Colonic mucosa (tissue), 4 donors: Measurements from ENCODE around the gene NDOR1. TPM values are rescaled to one million over a fixed set of nuclear protein-coding genes. Genes with fewer than 3 reads are reported as not detected.
"Not testable (repeated sequence)": the region's sequence is repeated elsewhere in the genome, so short reads cannot be mapped to it uniquely, and the experiment has no call there.

Source experiments
- DNase-seq: peaks from one replicate; pipeline ENCODE4 v3.0.0-alpha.2; 2020
- H3K27ac ChIP-seq: fragments of 200-600 bp; one replicate; pipeline ENCODE4 v1.8.0; 2021
- H3K27me3 ChIP-seq: fragments of 200-600 bp; one replicate; pipeline ENCODE4 v1.8.0; 2021
- H3K36me3 ChIP-seq: fragments of 200-600 bp; one replicate; pipeline ENCODE4 v1.8.0; 2021
- H3K4me1 ChIP-seq: fragments of 200-600 bp; one replicate; pipeline ENCODE4 v1.8.0; 2021; ENCODE audit warnings: mild to moderate bottlenecking
- H3K4me3 ChIP-seq: fragments of 200-600 bp; one replicate; pipeline ENCODE4 v1.8.0; 2021
- H3K9ac ChIP-seq, 2 donors: one replicate each; pipeline ENCODE4 v1.7.0; 2013; ENCODE audit warnings: control low read depth in 2 of 2, low read depth in 2 of 2, low read length in 2 of 2
- H3K9me3 ChIP-seq: fragments of 200-600 bp; one replicate; pipeline ENCODE4 v1.8.0; 2021
- intact Hi-C: fragments of 100-400 bp; cut with DNase I; formaldehyde crosslinking; loops from one replicate; pipeline ENCODE4 v1.14.1; 2022
- total RNA-seq, 2 donors: library from RNA; stranded (reverse); fragmentation: NEBNext Ultra II Directional in 1 of 2; extraction: Animal tissue kit (Norgen Biotek cat#: 25700) in 1 of 2; gene quantifications; one replicate each; pipeline ENCODE4 v1.2.1, GENCODE V29; 2021
- TF ChIP-seq, protein P1 (sequence below): fragments of 200-600 bp; IDR thresholded peaks from one replicate; pipeline ENCODE4 v1.8.0; 2022; ENCODE audit warnings: antibody characterized with exemption, mild to moderate bottlenecking
- donor health status: healthy.
- donor health status: DM: no; HTN: no; CAD: no.
- donor health status: DM: no; HTN: no; CAD: no.

Gene NDOR1
- total RNA-seq, 2 donors from 2014 or later = 11.7 to 36.9 TPM

DNA sequence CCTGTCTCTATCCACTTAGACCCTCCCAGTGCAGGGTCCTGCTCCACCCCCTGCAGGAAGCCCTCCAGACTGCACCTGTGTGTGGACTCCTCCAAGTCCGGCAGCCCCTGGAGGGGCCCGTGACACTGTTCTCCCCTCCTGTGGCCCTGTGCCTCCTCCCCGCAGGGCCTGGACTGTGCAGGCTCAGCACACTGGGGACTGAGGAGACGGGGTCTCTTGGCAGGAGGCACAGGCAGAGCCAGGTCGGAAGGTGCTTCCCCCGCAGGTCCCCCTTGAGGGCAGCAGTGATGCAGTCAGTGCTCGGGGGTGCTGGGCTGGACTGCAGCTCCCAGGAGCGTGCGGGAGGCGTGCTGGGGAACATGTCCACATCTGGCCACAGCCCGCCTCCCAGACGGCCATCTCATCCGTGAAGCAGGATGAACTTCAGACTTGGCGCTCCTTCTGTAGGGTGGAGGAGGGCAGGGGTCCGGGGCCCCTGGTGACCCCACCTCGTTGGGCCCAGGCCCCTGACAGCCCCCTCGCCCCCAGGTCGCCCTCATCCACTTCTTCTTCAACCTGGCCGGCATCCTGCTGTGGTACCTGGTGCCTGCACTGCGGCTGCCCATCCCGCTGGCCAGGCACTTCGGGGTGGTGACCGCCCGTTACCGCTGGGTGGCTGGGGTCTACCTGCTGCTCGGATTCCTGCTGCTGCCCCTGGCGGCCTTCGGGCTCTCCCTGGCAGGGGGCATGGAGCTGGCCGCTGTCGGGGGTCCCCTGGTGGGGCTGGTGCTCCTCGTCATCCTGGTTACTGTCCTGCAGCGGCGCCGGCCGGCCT lies 30.1 kb downstream of the NDOR1 start:
- H3K4me1 ChIP-seq = peaks cover 23% of the 10 kb centered on the region
- H3K9ac ChIP-seq = peak overlapping the region in 1 of 2 donors; percentile 77
- H3K4me3 ChIP-seq = no peak overlapping the region
- no peaks in the 10 kb centered on the region for H3K9me3 ChIP-seq
- DNase-seq = no peak
- TF ChIP-seq, protein P1, sequence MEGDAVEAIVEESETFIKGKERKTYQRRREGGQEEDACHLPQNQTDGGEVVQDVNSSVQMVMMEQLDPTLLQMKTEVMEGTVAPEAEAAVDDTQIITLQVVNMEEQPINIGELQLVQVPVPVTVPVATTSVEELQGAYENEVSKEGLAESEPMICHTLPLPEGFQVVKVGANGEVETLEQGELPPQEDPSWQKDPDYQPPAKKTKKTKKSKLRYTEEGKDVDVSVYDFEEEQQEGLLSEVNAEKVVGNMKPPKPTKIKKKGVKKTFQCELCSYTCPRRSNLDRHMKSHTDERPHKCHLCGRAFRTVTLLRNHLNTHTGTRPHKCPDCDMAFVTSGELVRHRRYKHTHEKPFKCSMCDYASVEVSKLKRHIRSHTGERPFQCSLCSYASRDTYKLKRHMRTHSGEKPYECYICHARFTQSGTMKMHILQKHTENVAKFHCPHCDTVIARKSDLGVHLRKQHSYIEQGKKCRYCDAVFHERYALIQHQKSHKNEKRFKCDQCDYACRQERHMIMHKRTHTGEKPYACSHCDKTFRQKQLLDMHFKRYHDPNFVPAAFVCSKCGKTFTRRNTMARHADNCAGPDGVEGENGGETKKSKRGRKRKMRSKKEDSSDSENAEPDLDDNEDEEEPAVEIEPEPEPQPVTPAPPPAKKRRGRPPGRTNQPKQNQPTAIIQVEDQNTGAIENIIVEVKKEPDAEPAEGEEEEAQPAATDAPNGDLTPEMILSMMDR = no peak
- H3K27ac ChIP-seq = no peak overlapping the region
- no peaks in the 10 kb centered on the region for H3K36me3 ChIP-seq
- peaks cover 24% of the 10 kb centered on the region for H3K27me3 ChIP-seq
- intact Hi-C loops = no loop called here

DNA sequence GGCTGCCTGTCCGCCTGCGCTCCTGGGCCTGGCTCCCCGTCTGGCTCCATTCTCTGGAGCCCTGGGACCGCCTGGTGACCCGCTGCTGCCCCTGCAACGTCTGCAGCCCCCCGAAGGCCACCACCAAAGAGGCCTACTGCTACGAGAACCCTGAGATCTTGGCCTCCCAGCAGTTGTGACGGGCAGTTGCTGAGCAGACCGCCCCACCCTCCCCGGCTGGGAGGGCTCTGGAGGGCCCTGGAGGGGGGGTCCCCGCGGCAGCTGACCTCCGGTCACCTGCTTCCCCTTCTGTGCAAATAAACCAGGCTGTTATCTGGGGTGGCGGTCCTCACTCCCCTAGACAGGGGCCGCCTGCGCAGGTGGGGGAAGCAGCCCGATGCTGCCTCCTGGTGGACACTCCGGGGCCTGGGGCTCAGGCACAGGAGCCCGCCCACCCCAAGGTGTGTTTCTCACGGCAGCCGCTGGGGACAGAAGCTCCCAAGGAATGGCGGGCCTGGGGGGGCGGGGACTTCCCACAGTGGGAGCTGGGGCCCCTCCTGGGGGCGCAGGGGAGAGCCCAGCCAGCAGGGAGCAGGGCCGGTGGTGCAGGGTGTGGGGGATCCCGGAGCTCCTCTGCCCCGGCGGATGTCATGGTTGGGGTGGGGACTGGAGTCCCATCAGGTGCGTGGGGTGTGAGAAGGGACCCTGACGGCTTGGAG lies 30.9 kb downstream of the NDOR1 start:
- no peak overlapping the region for H3K4me3 ChIP-seq
- no peak overlapping the region for H3K27ac ChIP-seq
- no peaks in the 10 kb centered on the region for H3K36me3 ChIP-seq
- H3K4me1 ChIP-seq = peaks cover 23% of the 10 kb centered on the region
- H3K27me3 ChIP-seq = peaks cover 24% of the 10 kb centered on the region
- TF ChIP-seq, protein P1 = peak; percentile 100
- intact Hi-C loops = no loop called here
- no peaks in the 10 kb centered on the region for H3K9me3 ChIP-seq
- peak; percentile 93 for DNase-seq
- peak overlapping the region; percentile 29 to 77 for H3K9ac ChIP-seq

DNA sequence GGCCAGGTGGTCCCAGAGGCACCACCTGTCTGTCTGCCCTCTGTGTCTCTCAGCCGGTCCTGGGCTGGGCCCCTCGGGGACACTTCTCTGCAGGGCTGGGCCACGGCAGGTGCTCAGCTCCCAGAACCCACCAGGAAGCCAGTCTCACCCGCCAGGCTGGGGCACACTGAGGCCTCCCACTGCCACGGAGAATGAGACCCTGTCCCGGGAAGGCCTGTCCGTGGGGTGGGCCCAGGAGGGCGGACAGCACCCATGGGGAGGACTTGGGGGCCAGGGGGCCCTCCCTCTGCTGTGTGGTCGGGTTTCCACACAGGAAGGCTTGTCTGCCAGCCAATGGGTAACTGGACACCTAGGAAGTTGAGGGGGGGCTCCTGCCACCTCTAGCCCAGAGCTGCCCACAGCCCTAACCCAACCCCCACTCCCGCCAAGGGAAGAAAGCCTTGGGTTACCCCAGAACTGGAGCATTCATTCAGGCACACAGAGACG lies 31.5 kb downstream of the NDOR1 start:
- Histone ChIP-seq H3K9me3 (no peaks in the 10 kb centered on the region), H3K36me3 (no peaks in the 10 kb centered on the region), H3K9ac (peak overlapping the region in 1 of 2 donors; percentile 77), H3K27ac (peak overlapping the region; percentile 54), H3K4me1 (peaks cover 23% of the 10 kb centered on the region), H3K4me3 (no peak overlapping the region), H3K27me3 (peaks cover 24% of the 10 kb centered on the region)
- intact Hi-C loops = no loop called here
- TF ChIP-seq, protein P1 = no peak
- no peak for DNase-seq

DNA sequence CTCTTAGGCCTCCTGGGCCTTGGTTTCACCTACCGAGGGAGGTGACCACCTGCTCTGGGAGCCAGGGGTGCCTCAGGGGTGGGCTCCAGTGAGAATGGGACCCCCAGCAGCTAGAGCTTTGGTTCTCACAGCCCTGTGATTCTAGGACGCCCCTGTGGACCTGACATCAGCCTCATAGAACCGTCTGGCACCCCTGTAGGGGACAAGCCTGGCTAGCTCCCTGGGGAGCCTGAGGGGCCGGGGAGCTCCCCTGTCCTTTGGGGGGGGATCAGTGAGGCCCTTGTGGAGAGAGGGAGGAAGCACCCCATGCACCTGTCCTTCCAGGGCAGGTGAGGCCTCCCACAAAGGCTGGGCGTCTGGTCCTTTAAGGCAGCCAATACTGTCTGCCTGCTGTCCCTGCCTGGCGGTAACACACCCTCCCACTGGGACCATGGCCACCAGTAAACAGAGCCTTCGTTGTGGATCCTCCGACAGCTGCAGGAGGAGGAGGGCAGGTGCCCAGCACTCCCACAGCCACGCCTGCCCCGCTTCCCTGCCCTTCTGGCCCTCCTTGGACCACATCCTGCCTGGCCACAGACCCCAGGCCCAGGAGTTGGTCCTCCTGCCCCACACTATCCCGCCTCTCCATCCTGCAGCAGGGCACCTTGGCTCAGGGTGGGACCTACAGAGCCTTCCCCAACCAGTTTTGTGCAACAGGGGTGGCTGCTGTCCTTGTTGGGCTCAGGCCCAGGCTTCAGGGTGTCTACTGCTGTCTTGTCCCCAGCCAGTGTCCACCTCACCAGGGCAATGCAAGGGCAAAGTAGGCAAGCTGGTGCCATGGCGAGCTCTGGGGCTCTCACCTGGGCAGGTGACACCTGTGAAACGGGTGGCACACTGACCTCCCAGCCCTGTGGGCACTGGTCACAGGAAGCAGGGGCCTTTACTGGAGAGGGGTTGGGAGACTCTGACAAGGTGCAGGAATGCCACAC lies 32.5 kb downstream of the NDOR1 start:
- peak overlapping the region; percentile 54 for H3K27ac ChIP-seq
- DNase-seq = peak; percentile 78
- H3K9me3 ChIP-seq = no peaks in the 10 kb centered on the region
- H3K36me3 ChIP-seq = peaks cover 5% of the 10 kb centered on the region
- H3K4me3 ChIP-seq = no peak overlapping the region
- peaks cover 17% of the 10 kb centered on the region for H3K27me3 ChIP-seq
- peak overlapping the region; percentile 60 to 77 for H3K9ac ChIP-seq
- peaks cover 33% of the 10 kb centered on the region for H3K4me1 ChIP-seq
- TF ChIP-seq, protein P1 = no peak
- intact Hi-C loops = no loop called here

DNA sequence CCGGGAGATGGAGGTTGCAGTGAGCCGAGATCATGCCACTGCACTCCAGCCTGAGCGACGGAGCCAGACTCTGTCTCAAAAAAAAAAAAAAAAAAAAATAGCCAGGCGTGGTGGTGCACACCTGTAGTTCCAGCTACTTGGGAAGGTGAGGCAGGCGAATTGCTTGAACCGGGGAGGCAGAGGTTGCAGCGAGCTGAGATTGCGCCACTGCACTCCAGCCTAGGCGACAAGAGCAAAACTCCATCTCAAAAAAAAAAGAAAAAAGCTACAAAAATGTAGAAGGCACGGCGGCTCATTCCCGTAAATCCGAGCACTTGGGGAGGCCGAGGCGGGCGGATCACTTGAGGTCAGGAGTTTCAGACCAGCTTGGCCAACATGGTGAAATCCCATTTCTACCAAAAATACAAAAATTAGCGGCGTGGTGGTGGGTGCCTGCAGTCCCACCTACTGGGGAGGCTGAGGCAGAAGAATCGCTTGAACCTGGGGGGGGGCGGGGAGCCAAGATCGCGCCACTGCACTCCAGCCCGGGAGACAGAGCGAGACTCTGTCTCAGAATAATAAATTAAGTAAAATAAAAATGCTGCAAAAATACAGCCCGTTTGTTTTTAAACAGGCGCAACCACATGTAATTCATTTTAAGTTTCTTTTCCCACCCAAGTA lies 34.2 kb downstream of the NDOR1 start:
- Histone ChIP-seq H3K36me3 (peaks cover 10% of the 10 kb centered on the region), H3K9ac (peak overlapping the region; percentile 78 to 91), H3K27ac (peak overlapping the region; percentile 99), H3K4me1 (peaks cover 36% of the 10 kb centered on the region), H3K4me3 (peak overlapping the region; percentile 67)
- H3K27me3 ChIP-seq, H3K9me3 ChIP-seq, intact Hi-C loops, DNase-seq: not testable (repeated sequence)
